Fibroblast of villous mesenchyme (primary cell): Measurements from ENCODE around the gene BMPER. TPM values are rescaled to one million over a fixed set of nuclear protein-coding genes. Genes with fewer than 3 reads are reported as not detected.
A peak's percentile ranks its signal among the peaks of the same experiment; 100 is the strongest.

ENCODE experiments used
- DNase-seq: peaks from one replicate; pipeline ENCODE4 v3.0.0-alpha.2; 2010; ENCODE audit warnings: low read depth
- H3K4me3 ChIP-seq: 2 replicates; pipeline ENCODE4 v1.5.1; 2011; ENCODE audit warnings: low read depth, mild to moderate bottlenecking, low read length
- CTCF ChIP-seq: IDR thresholded peaks from 2 replicates; pipeline ENCODE4 v1.5.1; 2012; ENCODE audit warnings: low read depth, mild to moderate bottlenecking, low read length; ENCODE audit not compliant: insufficient read depth
- total RNA-seq: library from RNA; depleted of rRNA; stranded (reverse); fragments of >200 nt; gene quantifications from 2 replicates; pipeline ENCODE4 v1.2.3, GENCODE V29; 2012

BMPER gene
- total RNA-seq, 1 donor = 7.8 TPM

GRCh38 chr7:34011017-34011695 lies 105.8 kb downstream of the BMPER start:
- H3K4me3 ChIP-seq = no peak overlapping the region
- no peak for TF ChIP-seq CTCF
- DNase-seq = peak; percentile 52

- TF ChIP-seq CTCF = no peak
- DNase-seq = peak; percentile 11
- no peak overlapping the region for H3K4me3 ChIP-seq
These were observed 106.4 kb downstream of the BMPER start for GRCh38 chr7:34011696-34012095.

- H3K4me3 ChIP-seq = no peak overlapping the region
- no peak for TF ChIP-seq CTCF
- DNase-seq = no peak
These were observed 108.1 kb downstream of the BMPER start for GRCh38 chr7:34013421-34013820.

- DNase-seq = no peak
- no peak for TF ChIP-seq CTCF
- no peak overlapping the region for H3K4me3 ChIP-seq
These were observed 110.3 kb downstream of the BMPER start for GRCh38 chr7:34015651-34016050.

- no peak for TF ChIP-seq CTCF
These were observed 111.5 kb downstream of the BMPER start for GRCh38 chr7:34016876-34017275.

GRCh38 chr7:34019301-34019790 lies 114.0 kb downstream of the BMPER start:
- no peak for DNase-seq
- no peak for TF ChIP-seq CTCF
- no peak overlapping the region for H3K4me3 ChIP-seq

More at GRCh38 chr7:34016876-34017275, 111.5 kb downstream of the BMPER start:
- no peak overlapping the region for H3K4me3 ChIP-seq
- no peak for DNase-seq

- DNase-seq = no peak
- no peak overlapping the region for H3K4me3 ChIP-seq
- no peak for TF ChIP-seq CTCF
These were observed 117.3 kb downstream of the BMPER start for GRCh38 chr7:34022626-34023025.
